ENCODE measurements around the gene DLG4. TPM values are rescaled to one million over a fixed set of nuclear protein-coding genes. Genes with fewer than 3 reads are reported as not detected.
A peak's percentile ranks its signal among the peaks of the same experiment; 100 is the strongest.

The DLG4 gene
- total and polyA plus RNA-seq, 2 donors (not counting 3 experiments of a cell fraction or from before 2014, with no cell fraction given) = 14.9 to 34.6 TPM

- Histone ChIP-seq H3K9ac (replicated peaks; ENCODE audit: extremely low read depth, insufficient read depth, low read length) (peak overlapping the region; percentile 80), H2AFZ (ENCODE audit: low read depth, low read length) (no peak overlapping the region), H3K79me2 (ENCODE audit: control insufficient read depth, insufficient read depth, low read length) (peaks cover 65% of the 10 kb centered on the region), H3K4me2 (ENCODE audit: insufficient read depth, low read length) (peak overlapping the region; percentile 75), H3K9me1 (replicated peaks; ENCODE audit: control insufficient read depth, extremely low read depth, insufficient read depth, low read length) (no peaks in the 10 kb centered on the region), H3K27me3 (ENCODE audit: control insufficient read depth in 2 of 2, insufficient read depth in 2 of 2, low read length in 2 of 2) (no peaks in the 10 kb centered on the region), H3K27ac (ENCODE audit: insufficient read depth, low read depth, low read length) (peak overlapping the region; percentile 30), H4K20me1 (replicated peaks; ENCODE audit: control insufficient read depth, extremely low read depth, insufficient read depth, low read length) (no peaks in the 10 kb centered on the region), H3K4me3 (replicated peaks in 1 of 3; ENCODE audit: insufficient read depth in 1 of 3, low read depth in 1 of 3, low read length in 3 of 3) (peak overlapping the region; percentile 57 to 87 (median 83)), H3K9me3 (replicated peaks; ENCODE audit: control insufficient read depth, insufficient read depth, low read length) (no peaks in the 10 kb centered on the region), H3K36me3 (ENCODE audit: control insufficient read depth in 2 of 2, extremely low read depth in 1 of 2, insufficient read depth in 2 of 2, low read length in 2 of 2) (peaks cover 0 to 15% of the 10 kb centered on the region in 2 experiments), H3K4me1 (ENCODE audit: control insufficient read depth, extremely low read depth, insufficient read depth, low read length) (peaks cover 23% of the 10 kb centered on the region)
- ChIA-PET POLR2A (no interaction called here), CTCF (interaction anchor here (0.6 to 1.2 kb wide), 3 partner anchors 8 to 52 kb away, joined by 3 to 5 read pairs (median 3); no protein-coding TSS in a partner anchor)
- FAIRE-seq (peak; percentile 8), DNase-seq (ENCODE audit: low read depth, low spot score) (peak; percentile 42)
- dilution Hi-C loops (cut with MboI; ENCODE audit: extremely low pct_ligation_motif_present, low sequenced_read_pairs) (no loop called here), intact Hi-C loops (cut with micrococcal nuclease) (loop anchor here (5.0 kb wide), 1 partner anchor 186 kb away; the partner anchor contains the start of genes FGF11 and TMEM102)
- TF ChIP-seq FOS (IDR thresholded peaks at IDR 0.05; ENCODE audit: borderline replicate concordance, insufficient read depth, low read length) (no peak), EZH2 (IDR thresholded peaks at IDR 0.05; ENCODE audit: borderline replicate concordance, low read depth, low read length, severe bottlenecking) (no peak), POLR2A (IDR thresholded peaks at IDR 0.05; ENCODE audit: low read depth, low read length) (no peak), MAX (IDR thresholded peaks at IDR 0.05; ENCODE audit: insufficient read depth, insufficient read length) (no peak), CTCF (IDR thresholded peaks at IDR 0.05; ENCODE audit: extremely low read depth in 1 of 2, insufficient read depth in 1 of 2, low read depth in 1 of 2, low read length in 2 of 2) (no peak), POLR2AphosphoS5 (IDR thresholded peaks at IDR 0.05; ENCODE audit: insufficient read depth, low read depth, low read length) (no peak), JUN (IDR thresholded peaks at IDR 0.05; ENCODE audit: borderline replicate concordance, insufficient read depth, insufficient read length, low read depth) (no peak), MYC (IDR thresholded peaks at IDR 0.05; ENCODE audit: low read depth, low read length) (no peak), GATA2 (IDR thresholded peaks at IDR 0.05; ENCODE audit: insufficient read depth, insufficient read length, low read depth, low read length) (no peak)
- no TSS peak for BruUV-seq (replicated peaks)
Measured at GRCh38 chr17:7250695-7251627, 31.3 kb upstream of the DLG4 start.

All from endothelial cell of umbilical vein (primary cell).